Liver (tissue), 9 donors: ENCODE data around the gene KIF4B. TPM values are rescaled to one million over a fixed set of nuclear protein-coding genes. Genes with fewer than 3 reads are reported as not detected.

Source experiments
- DNase-seq: peaks from one replicate; pipeline ENCODE4 v3.0.0-alpha.2; 2017; ENCODE audit warnings: low spot score
- H3K27ac ChIP-seq, 2 donors: one replicate each; pipeline ENCODE4 v1.7.0; 2013; ENCODE audit warnings: inconsistent platforms in 2 of 2, low read length in 2 of 2, control low read depth in 1 of 2, low read depth in 1 of 2, mild to moderate bottlenecking in 1 of 2
- H3K27me3 ChIP-seq, 4 donors: one replicate each; pipeline versions ENCODE4 v1.6.1 to v1.7.0; 2013; ENCODE audit warnings: low read length in 3 of 4, inconsistent platforms in 1 of 4, mild to moderate bottlenecking in 1 of 4, moderate library complexity in 1 of 4; ENCODE audit not compliant: control insufficient read depth in 4 of 4, insufficient read depth in 4 of 4
- H3K36me3 ChIP-seq, 4 donors: one replicate each; pipeline versions ENCODE4 v1.6.1 to v1.7.0; 2013; ENCODE audit warnings: low read length in 3 of 4, mild to moderate bottlenecking in 3 of 4, low read depth in 1 of 4, moderate library complexity in 1 of 4; ENCODE audit not compliant: control insufficient read depth in 4 of 4, insufficient read depth in 3 of 4
- H3K4me1 ChIP-seq, 4 donors: one replicate each; pipeline versions ENCODE4 v1.6.1 to v1.7.0; 2013; ENCODE audit warnings: low read length in 3 of 4, mild to moderate bottlenecking in 3 of 4, moderate library complexity in 1 of 4; ENCODE audit not compliant: control insufficient read depth in 4 of 4, insufficient read depth in 4 of 4
- H3K4me3 ChIP-seq, 3 donors: one replicate each; pipeline versions ENCODE4 v1.6.1 to v1.7.0; 2013; ENCODE audit warnings: low read length in 3 of 3, control low read depth in 1 of 3, low read depth in 1 of 3, mild to moderate bottlenecking in 1 of 3
- H3K9ac ChIP-seq, 2 donors: one replicate each; pipeline ENCODE4 v1.7.0; 2013; ENCODE audit warnings: low read length in 2 of 2, mild to moderate bottlenecking in 2 of 2, moderate library complexity in 2 of 2, control low read depth in 1 of 2, low read depth in 1 of 2
- H3K9me3 ChIP-seq, 4 donors: one replicate each; pipeline versions ENCODE4 v1.6.1 to v1.7.0; 2013; ENCODE audit warnings: low read length in 3 of 4; ENCODE audit not compliant: control insufficient read depth in 4 of 4
- ATF3 ChIP-seq: IDR thresholded peaks from 2 replicates; pipeline ENCODE4 v1.6.1; 2016; ENCODE audit warnings: antibody characterized with exemption
- EGR1 ChIP-seq, 2 donors: IDR thresholded peaks; 2 replicates each; pipeline ENCODE4 v1.6.1; 2016 to 2018; ENCODE audit warnings: antibody characterized with exemption in 2 of 2, low read depth in 2 of 2
- FOXA1 ChIP-seq: IDR thresholded peaks from 2 replicates; pipeline ENCODE4 v1.6.1; 2016; ENCODE audit warnings: antibody characterized with exemption
- FOXA2 ChIP-seq: IDR thresholded peaks from 2 replicates; pipeline ENCODE4 v1.6.1; 2016; ENCODE audit warnings: antibody characterized with exemption
- GABPA ChIP-seq, 2 donors: IDR thresholded peaks in 1 of 2; conservative IDR thresholded peaks in 1 of 2; 2 replicates each; pipeline ENCODE4 v1.6.1; 2016; ENCODE audit warnings: antibody characterized with exemption in 2 of 2, mild to moderate bottlenecking in 1 of 2, moderate library complexity in 1 of 2
- HNF4A ChIP-seq, 2 donors: conservative IDR thresholded peaks; 2 replicates each; pipeline ENCODE4 v1.6.1; 2016; ENCODE audit warnings: antibody characterized with exemption in 2 of 2, mild to moderate bottlenecking in 2 of 2
- HNF4G ChIP-seq: IDR thresholded peaks from 2 replicates; pipeline ENCODE4 v1.6.1; 2016; ENCODE audit warnings: antibody characterized with exemption
- JUND ChIP-seq, 2 donors: IDR thresholded peaks; 2 replicates each; pipeline ENCODE4 v1.6.1; 2016; ENCODE audit warnings: antibody characterized with exemption in 2 of 2
- MAX ChIP-seq: IDR thresholded peaks from 2 replicates; pipeline ENCODE4 v1.6.1; 2016; ENCODE audit warnings: antibody characterized with exemption
- NR2F2 ChIP-seq: IDR thresholded peaks from 2 replicates; pipeline ENCODE4 v1.6.1; 2016; ENCODE audit warnings: antibody characterized with exemption
- RAD21 ChIP-seq, 2 donors: IDR thresholded peaks; 2 replicates each; pipeline ENCODE4 v1.6.1; 2016; ENCODE audit warnings: antibody characterized with exemption in 2 of 2, mild to moderate bottlenecking in 2 of 2
- REST ChIP-seq: IDR thresholded peaks from 2 replicates; pipeline ENCODE4 v1.6.1; 2016; ENCODE audit warnings: antibody characterized with exemption, mild to moderate bottlenecking
- RXRA ChIP-seq, 2 donors: IDR thresholded peaks; 2 replicates each; pipeline ENCODE4 v1.6.1; 2017 to 2018; ENCODE audit warnings: antibody characterized with exemption in 2 of 2, mild to moderate bottlenecking in 1 of 2
- SP1 ChIP-seq: IDR thresholded peaks from 2 replicates; pipeline ENCODE4 v1.6.1; 2018; ENCODE audit warnings: antibody characterized with exemption, mild to moderate bottlenecking
- TAF1 ChIP-seq: conservative IDR thresholded peaks from 2 replicates; pipeline ENCODE4 v1.6.1; 2016; ENCODE audit warnings: antibody characterized with exemption, mild to moderate bottlenecking
- YY1 ChIP-seq: IDR thresholded peaks from 2 replicates; pipeline ENCODE4 v1.6.1; 2016; ENCODE audit warnings: antibody characterized with exemption, mild to moderate bottlenecking
- WGBS: extraction: QIAGEN DNeasy Blood & Tissue Kit; methylation state at CpG from one replicate; pipeline ENCODE4 v1.1.7; 2013; 5-methylcytosine and 5-hydroxymethylcytosine counted together
- polyA plus RNA-seq, 2 donors: library from polyadenylated mRNA; stranded (reverse) in 1 of 2; unstranded in 1 of 2; fragments of 200-250 nt in 1 of 2; fragments of >200 nt in 1 of 2; fragmentation: Nextera tagmentation in 1 of 2; extraction: Ambion mirVana in 1 of 2; gene quantifications; one replicate each; pipeline versions ENCODE4 v1.2.1 to v1.2.3, GENCODE V29; 2013 to 2015
- total RNA-seq, 2 donors: library from RNA; depleted of rRNA; stranded (reverse); fragments of >200 nt; gene quantifications; one replicate each; pipeline ENCODE4 v1.2.3, GENCODE V29; 2014
- TF ChIP-seq, protein P1 (sequence below): IDR thresholded peaks from 2 replicates; pipeline ENCODE4 v1.6.1; 2016; ENCODE audit warnings: antibody characterized with exemption
- TF ChIP-seq, protein P2 (sequence below): fragments of 150-350 bp; IDR thresholded peaks from 2 replicates; pipeline ENCODE4 v1.5.1; 2017; ENCODE audit warnings: improper control_type of control experiment, low read depth, low read length; ENCODE audit not compliant: missing input control
- donor health status: healthy.
- donor health status: healthy.
- donor health status: healthy.
- donor health status: healthy.
- donor health status: healthy.

KIF4B gene
- total and polyA plus RNA-seq, 4 donors: 0.05 to 0.17 TPM; not detected in 2

GRCh38 chr5:154986151-154986550, 27.4 kb upstream of the KIF4B start:
- 72% methylated on average over 4 of the region's 4 CpGs for WGBS
- Histone ChIP-seq H3K4me1 (no peaks in the 10 kb centered on the region), H3K4me3 (no peak overlapping the region), H3K27me3 (no peaks in the 10 kb centered on the region), H3K36me3 (no peaks in the 10 kb centered on the region), H3K9me3 (no peaks in the 10 kb centered on the region), H3K27ac (no peak overlapping the region), H3K9ac (no peak overlapping the region)
- TF ChIP-seq SP1: no peak
- no peak for TF ChIP-seq EGR1 (IDR thresholded peaks at IDR 0.05; ENCODE audit: low read depth in 2 of 2)
- TF ChIP-seq JUND (IDR thresholded peaks at IDR 0.05): no peak
- no peak for TF ChIP-seq RAD21 (IDR thresholded peaks at IDR 0.05)
- TF ChIP-seq NR2F2: no peak
- TF ChIP-seq ATF3: no peak
- TF ChIP-seq RXRA (IDR thresholded peaks at IDR 0.05): no peak
- no peak for TF ChIP-seq HNF4G
- TF ChIP-seq, protein P1, sequence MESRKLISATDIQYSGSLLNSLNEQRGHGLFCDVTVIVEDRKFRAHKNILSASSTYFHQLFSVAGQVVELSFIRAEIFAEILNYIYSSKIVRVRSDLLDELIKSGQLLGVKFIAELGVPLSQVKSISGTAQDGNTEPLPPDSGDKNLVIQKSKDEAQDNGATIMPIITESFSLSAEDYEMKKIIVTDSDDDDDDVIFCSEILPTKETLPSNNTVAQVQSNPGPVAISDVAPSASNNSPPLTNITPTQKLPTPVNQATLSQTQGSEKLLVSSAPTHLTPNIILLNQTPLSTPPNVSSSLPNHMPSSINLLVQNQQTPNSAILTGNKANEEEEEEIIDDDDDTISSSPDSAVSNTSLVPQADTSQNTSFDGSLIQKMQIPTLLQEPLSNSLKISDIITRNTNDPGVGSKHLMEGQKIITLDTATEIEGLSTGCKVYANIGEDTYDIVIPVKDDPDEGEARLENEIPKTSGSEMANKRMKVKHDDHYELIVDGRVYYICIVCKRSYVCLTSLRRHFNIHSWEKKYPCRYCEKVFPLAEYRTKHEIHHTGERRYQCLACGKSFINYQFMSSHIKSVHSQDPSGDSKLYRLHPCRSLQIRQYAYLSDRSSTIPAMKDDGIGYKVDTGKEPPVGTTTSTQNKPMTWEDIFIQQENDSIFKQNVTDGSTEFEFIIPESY: no peak
- TF ChIP-seq MAX: no peak
- no peak for TF ChIP-seq HNF4A (conservative IDR thresholded peaks at IDR 0.05)
- no peak for TF ChIP-seq FOXA1
- DNase-seq: no peak

- Histone ChIP-seq H3K4me1 (no peaks in the 10 kb centered on the region), H3K27me3 (no peaks in the 10 kb centered on the region), H3K27ac (no peak overlapping the region), H3K36me3 (no peaks in the 10 kb centered on the region), H3K9me3 (no peaks in the 10 kb centered on the region), H3K9ac (no peak overlapping the region), H3K4me3 (no peak overlapping the region)
- TF ChIP-seq NR2F2: peak; percentile 38
- no peak for TF ChIP-seq RAD21 (IDR thresholded peaks at IDR 0.05)
- DNase-seq: no peak
- 46% methylated on average over 2 of the region's 2 CpGs for WGBS
Measured at GRCh38 chr5:154989626-154990025, 23.9 kb upstream of the KIF4B start.

DNA sequence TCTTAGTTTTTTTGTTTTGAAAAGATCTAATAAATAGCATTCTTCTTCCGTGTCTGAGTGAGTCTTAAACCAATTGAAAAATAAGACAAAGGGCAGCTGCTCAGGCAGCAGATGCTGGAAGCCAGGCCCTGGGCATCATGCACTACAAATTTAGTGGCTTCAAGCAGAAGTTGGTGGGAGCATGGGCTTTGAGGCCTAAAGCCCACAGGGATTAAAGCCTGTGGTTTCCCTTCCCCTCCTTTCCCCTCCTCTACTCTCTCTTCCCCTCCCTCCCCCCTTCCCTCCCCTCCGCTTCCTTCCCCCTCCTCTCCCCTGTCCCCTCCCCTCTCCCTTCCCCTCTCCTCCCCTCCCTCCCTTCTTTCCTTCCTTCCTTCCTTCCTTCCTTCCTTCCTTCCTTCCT, 20.1 kb upstream of the KIF4B start:
- Histone ChIP-seq H3K27me3 (no peaks in the 10 kb centered on the region), H3K9ac (no peak overlapping the region), H3K9me3 (no peaks in the 10 kb centered on the region), H3K27ac (no peak overlapping the region), H3K36me3 (no peaks in the 10 kb centered on the region), H3K4me3 (no peak overlapping the region), H3K4me1 (no peaks in the 10 kb centered on the region)
- WGBS: 84% methylated on average over 2 of the region's 2 CpGs
- TF ChIP-seq MAX (no peak), SP1 (no peak), ATF3 (no peak), FOXA2 (no peak), FOXA1 (no peak), REST (no peak), YY1 (no peak), TAF1 (no peak), RAD21 (IDR thresholded peaks at IDR 0.05) (no peak), RXRA (IDR thresholded peaks at IDR 0.05) (no peak), HNF4A (conservative IDR thresholded peaks at IDR 0.05) (no peak), NR2F2 (no peak), JUND (IDR thresholded peaks at IDR 0.05) (no peak), GABPA (IDR thresholded peaks at IDR 0.05 in 1 of 2, conservative IDR thresholded peaks at IDR 0.05 in 1 of 2) (no peak)
- TF ChIP-seq, protein P2, sequence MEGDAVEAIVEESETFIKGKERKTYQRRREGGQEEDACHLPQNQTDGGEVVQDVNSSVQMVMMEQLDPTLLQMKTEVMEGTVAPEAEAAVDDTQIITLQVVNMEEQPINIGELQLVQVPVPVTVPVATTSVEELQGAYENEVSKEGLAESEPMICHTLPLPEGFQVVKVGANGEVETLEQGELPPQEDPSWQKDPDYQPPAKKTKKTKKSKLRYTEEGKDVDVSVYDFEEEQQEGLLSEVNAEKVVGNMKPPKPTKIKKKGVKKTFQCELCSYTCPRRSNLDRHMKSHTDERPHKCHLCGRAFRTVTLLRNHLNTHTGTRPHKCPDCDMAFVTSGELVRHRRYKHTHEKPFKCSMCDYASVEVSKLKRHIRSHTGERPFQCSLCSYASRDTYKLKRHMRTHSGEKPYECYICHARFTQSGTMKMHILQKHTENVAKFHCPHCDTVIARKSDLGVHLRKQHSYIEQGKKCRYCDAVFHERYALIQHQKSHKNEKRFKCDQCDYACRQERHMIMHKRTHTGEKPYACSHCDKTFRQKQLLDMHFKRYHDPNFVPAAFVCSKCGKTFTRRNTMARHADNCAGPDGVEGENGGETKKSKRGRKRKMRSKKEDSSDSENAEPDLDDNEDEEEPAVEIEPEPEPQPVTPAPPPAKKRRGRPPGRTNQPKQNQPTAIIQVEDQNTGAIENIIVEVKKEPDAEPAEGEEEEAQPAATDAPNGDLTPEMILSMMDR: no peak
- DNase-seq: no peak
